Measurements from ENCODE around the gene EXOG. TPM values are rescaled to one million over a fixed set of nuclear protein-coding genes. Genes with fewer than 3 reads are reported as not detected.

The EXOG gene
- total and polyA plus RNA-seq, 2 of the 13 experiments (the other 11 are each of a cell fraction or from before 2014, with no cell fraction given): 5.5 to 9.5 TPM

GRCh38 chr3:38496131-38496910 is at the start of gene EXOG (continued):
- TF ChIP-seq ZNF687 (CRISPR knock-in tag; IDR thresholded peaks at IDR 0.05): peak; percentile 95
- TF ChIP-seq ZBTB8A (CRISPR knock-in tag; IDR thresholded peaks at IDR 0.05; ENCODE audit: borderline replicate concordance, low read depth): no peak
- TF ChIP-seq ZNF790 (CRISPR knock-in tag; IDR thresholded peaks at IDR 0.05; ENCODE audit: borderline replicate concordance): 0 out of 2 replicates have a peak, but pooled peaks have one; percentile 71
- no peak for TF ChIP-seq GZF1 (CRISPR knock-in tag; IDR thresholded peaks at IDR 0.05)
- peak; percentile 47; the same call in 1 of the 2 replicates for TF ChIP-seq KDM5B (CRISPR knock-in tag; IDR thresholded peaks at IDR 0.05; ENCODE audit: borderline replicate concordance)
- peak; percentile 86 for TF ChIP-seq ZNF280B (CRISPR knock-in tag; IDR thresholded peaks at IDR 0.05; ENCODE audit: borderline replicate concordance)
- TF ChIP-seq SMAD9 (CRISPR knock-in tag; IDR thresholded peaks at IDR 0.05): 0 out of 2 replicates have a peak, but pooled peaks have one; percentile 35
- peak; percentile 76; the same call in 1 of the 2 replicates for TF ChIP-seq MXD3 (CRISPR knock-in tag; IDR thresholded peaks at IDR 0.05)
- TF ChIP-seq PRDM4 (CRISPR knock-in tag; IDR thresholded peaks at IDR 0.05; ENCODE audit: borderline replicate concordance): no peak
- peak; percentile 93 for TF ChIP-seq ZFX (CRISPR knock-in tag; IDR thresholded peaks at IDR 0.05; ENCODE audit: low read depth)
- no peak for TF ChIP-seq NAIF1 (CRISPR knock-in tag; IDR thresholded peaks at IDR 0.05; ENCODE audit: borderline replicate concordance)
- TF ChIP-seq ZNF280D (CRISPR knock-in tag; IDR thresholded peaks at IDR 0.05): 0 out of 2 replicates have a peak, but pooled peaks have one; percentile 57
- no peak for TF ChIP-seq ZNF441 (CRISPR knock-in tag; IDR thresholded peaks at IDR 0.05; ENCODE audit: borderline replicate concordance)
- peak; percentile 62; the same call in 1 of the 2 replicates for TF ChIP-seq AKAP8 (CRISPR knock-in tag; IDR thresholded peaks at IDR 0.05)
